MM.1S (cell line): Measurements from ENCODE around the gene PIK3R2.

Source experiments
- DNase-seq: peaks from one replicate; pipeline ENCODE4 v3.0.0-alpha.2; 2015
- H2AFZ ChIP-seq: fragments of 300-600 bp; sonication (generic); 2 replicates; pipeline ENCODE4 v1.6.0; 2016; ENCODE audit warnings: antibody characterized with exemption, low read length
- H3F3A ChIP-seq: fragments of 300-600 bp; sonication (generic); 2 replicates; pipeline ENCODE4 v1.6.1; 2016; ENCODE audit warnings: mild to moderate bottlenecking, antibody characterized with exemption, low read length, moderate library complexity, mixed read lengths; ENCODE audit not compliant: insufficient read depth
- H3K27ac ChIP-seq: fragments of 300-600 bp; sonication (generic); 2 replicates; pipeline ENCODE4 v1.5.1; 2016; ENCODE audit warnings: mild to moderate bottlenecking, low read length
- H3K27me3 ChIP-seq: fragments of 300-600 bp; sonication (generic); replicated peaks from 2 replicates; pipeline ENCODE4 v1.6.0; 2016; ENCODE audit warnings: low read length; ENCODE audit not compliant: insufficient read depth
- H3K36me3 ChIP-seq: fragments of 300-600 bp; sonication (generic); replicated peaks from 2 replicates; pipeline ENCODE4 v1.6.1; 2016; ENCODE audit warnings: mild to moderate bottlenecking, low read length, mixed read lengths; ENCODE audit not compliant: insufficient read depth
- H3K4me1 ChIP-seq: fragments of 300-600 bp; sonication (generic); 2 replicates; pipeline ENCODE4 v1.6.1; 2016; ENCODE audit warnings: low read length, mixed read lengths
- H3K4me2 ChIP-seq: fragments of 300-600 bp; sonication (generic); 2 replicates; pipeline ENCODE4 v1.6.0; 2016; ENCODE audit warnings: low read depth, low read length
- H3K4me3 ChIP-seq: fragments of 300-600 bp; sonication (generic); 2 replicates; pipeline ENCODE4 v1.5.1; 2016; ENCODE audit warnings: low read length, mixed read lengths
- H3K79me2 ChIP-seq: fragments of 300-600 bp; sonication (generic); 2 replicates; pipeline ENCODE4 v1.6.1; 2016; ENCODE audit warnings: mixed run types, low read length, mixed read lengths
- H3K9ac ChIP-seq: fragments of 300-600 bp; sonication (generic); 2 replicates; pipeline ENCODE4 v1.6.1; 2016; ENCODE audit warnings: low read length, mixed read lengths
- H3K9me2 ChIP-seq: fragments of 300-600 bp; sonication (generic); replicated peaks from 2 replicates; pipeline ENCODE4 v1.6.1; 2016; ENCODE audit warnings: mild to moderate bottlenecking, low read length, mixed read lengths; ENCODE audit not compliant: insufficient read depth
- H3K9me3 ChIP-seq: fragments of 300-600 bp; sonication (generic); replicated peaks from 2 replicates; pipeline ENCODE4 v1.6.1; 2016; ENCODE audit warnings: mild to moderate bottlenecking, low read length, mixed read lengths; ENCODE audit not compliant: insufficient read depth
- H4K20me1 ChIP-seq: fragments of 300-600 bp; sonication (generic); 2 replicates; pipeline ENCODE4 v1.6.1; 2016; ENCODE audit warnings: mild to moderate bottlenecking, low read length, moderate library complexity, mixed read lengths; ENCODE audit not compliant: insufficient read depth
- EZH2 ChIP-seq: fragments of 300-600 bp; sonication (generic); optimal IDR thresholded peaks from 2 replicates; pipeline ENCODE3; 2017; ENCODE audit warnings: low read depth, mild to moderate bottlenecking, antibody characterized with exemption, low read length, mixed read lengths
- EZH2phosphoT487 ChIP-seq: fragments of 300-600 bp; sonication (generic); IDR thresholded peaks from 2 replicates; pipeline ENCODE4 v1.6.1; 2018; ENCODE audit warnings: antibody characterized with exemption, low read length
- TF ChIP-seq, protein P1 (sequence below): fragments of 300-600 bp; sonication (generic); IDR thresholded peaks from 2 replicates; pipeline ENCODE4 v1.5.1; 2016; ENCODE audit warnings: antibody characterized with exemption, low read length, mixed read lengths

The PIK3R2 gene

DNA sequence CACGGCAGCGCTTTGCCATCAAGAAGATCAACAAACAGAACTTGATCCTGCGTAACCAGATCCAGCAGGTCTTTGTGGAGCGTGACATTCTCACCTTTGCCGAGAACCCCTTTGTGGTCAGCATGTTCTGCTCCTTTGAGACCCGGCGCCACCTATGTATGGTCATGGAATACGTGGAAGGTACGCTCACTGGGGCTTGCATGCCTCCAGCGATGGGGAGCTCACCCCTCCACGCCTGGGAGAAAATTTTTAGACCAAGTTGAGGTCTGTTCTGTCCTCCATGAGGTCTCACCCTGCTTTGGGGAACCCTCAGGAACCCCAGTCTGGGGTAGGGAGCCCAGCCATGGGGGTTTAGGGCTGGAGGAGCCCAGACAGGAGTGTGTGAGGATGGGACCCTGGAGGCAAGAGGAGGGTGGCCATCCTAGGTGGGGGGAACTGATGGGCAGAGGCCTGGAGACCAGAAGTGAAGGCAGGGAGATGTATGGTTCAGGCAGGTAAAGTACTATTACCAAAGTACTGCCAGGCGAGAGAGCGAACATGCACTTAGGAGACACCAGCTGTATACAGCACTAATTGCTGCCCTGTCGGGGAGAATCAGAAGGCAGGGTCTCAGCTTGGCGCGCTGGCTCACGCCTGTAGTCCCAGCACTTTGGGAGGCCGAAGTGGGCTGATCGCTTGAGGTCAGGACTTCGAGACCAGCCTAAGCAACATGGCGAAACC is 22.3 kb upstream of the PIK3R2 start:
- no peaks in the 10 kb centered on the region for H3K9me2 ChIP-seq
- no peak overlapping the region for H3K9ac ChIP-seq
- H4K20me1 ChIP-seq = no peaks in the 10 kb centered on the region
- H3K4me2 ChIP-seq = no peak overlapping the region
- no peaks in the 10 kb centered on the region for H3F3A ChIP-seq
- no peak for DNase-seq
- no peak overlapping the region for H2AFZ ChIP-seq
- H3K4me3 ChIP-seq = no peak overlapping the region
- no peaks in the 10 kb centered on the region for H3K4me1 ChIP-seq
- TF ChIP-seq EZH2 (no peak), EZH2phosphoT487 (no peak)
- TF ChIP-seq, protein P1, sequence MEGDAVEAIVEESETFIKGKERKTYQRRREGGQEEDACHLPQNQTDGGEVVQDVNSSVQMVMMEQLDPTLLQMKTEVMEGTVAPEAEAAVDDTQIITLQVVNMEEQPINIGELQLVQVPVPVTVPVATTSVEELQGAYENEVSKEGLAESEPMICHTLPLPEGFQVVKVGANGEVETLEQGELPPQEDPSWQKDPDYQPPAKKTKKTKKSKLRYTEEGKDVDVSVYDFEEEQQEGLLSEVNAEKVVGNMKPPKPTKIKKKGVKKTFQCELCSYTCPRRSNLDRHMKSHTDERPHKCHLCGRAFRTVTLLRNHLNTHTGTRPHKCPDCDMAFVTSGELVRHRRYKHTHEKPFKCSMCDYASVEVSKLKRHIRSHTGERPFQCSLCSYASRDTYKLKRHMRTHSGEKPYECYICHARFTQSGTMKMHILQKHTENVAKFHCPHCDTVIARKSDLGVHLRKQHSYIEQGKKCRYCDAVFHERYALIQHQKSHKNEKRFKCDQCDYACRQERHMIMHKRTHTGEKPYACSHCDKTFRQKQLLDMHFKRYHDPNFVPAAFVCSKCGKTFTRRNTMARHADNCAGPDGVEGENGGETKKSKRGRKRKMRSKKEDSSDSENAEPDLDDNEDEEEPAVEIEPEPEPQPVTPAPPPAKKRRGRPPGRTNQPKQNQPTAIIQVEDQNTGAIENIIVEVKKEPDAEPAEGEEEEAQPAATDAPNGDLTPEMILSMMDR = no peak
- H3K9me3 ChIP-seq = no peaks in the 10 kb centered on the region
- no peaks in the 10 kb centered on the region for H3K79me2 ChIP-seq
- no peak overlapping the region for H3K27ac ChIP-seq
- H3K36me3 ChIP-seq = no peaks in the 10 kb centered on the region
- H3K27me3 ChIP-seq = no peaks in the 10 kb centered on the region

DNA sequence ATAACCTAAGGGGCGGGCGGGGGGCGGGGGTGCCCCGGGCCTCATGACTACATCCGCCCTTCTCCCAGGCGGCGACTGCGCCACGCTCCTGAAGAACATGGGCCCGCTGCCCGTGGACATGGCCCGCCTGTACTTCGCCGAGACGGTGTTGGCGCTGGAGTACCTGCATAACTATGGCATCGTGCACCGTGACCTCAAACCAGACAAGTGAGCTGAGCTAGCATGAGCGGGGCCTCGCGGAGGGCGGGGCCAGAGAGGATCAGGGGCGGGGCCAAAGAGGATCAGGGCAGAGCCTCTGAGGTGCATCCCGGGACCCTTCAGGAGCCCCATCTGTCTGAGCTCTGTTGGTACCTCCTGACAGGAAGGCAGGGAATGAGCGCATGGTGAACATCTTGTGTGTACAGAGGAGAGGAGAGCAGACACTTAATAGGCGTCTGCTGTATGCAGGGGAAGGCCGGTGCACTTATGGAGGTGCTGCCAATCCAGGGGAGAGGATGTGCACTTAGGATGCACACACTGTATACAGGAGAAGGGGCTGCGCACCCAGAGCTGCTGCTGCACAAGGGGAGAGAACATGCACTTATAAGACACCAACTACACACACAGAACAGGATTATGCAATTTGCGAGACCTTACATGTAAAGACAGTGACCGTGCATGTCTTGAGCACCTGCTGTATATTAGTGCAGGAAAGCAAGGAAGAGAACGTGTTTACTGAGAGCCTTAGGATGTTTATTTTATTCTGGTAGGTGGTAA is 20.9 kb upstream of the PIK3R2 start:
- Histone ChIP-seq H3K4me3 (no peak overlapping the region), H4K20me1 (no peaks in the 10 kb centered on the region), H3K4me2 (no peak overlapping the region), H3F3A (no peaks in the 10 kb centered on the region), H3K79me2 (no peaks in the 10 kb centered on the region), H3K9me2 (no peaks in the 10 kb centered on the region), H3K4me1 (no peaks in the 10 kb centered on the region), H3K36me3 (no peaks in the 10 kb centered on the region), H3K27me3 (no peaks in the 10 kb centered on the region), H3K9me3 (no peaks in the 10 kb centered on the region), H2AFZ (no peak overlapping the region), H3K9ac (no peak overlapping the region), H3K27ac (no peak overlapping the region)
- no peak for DNase-seq
- TF ChIP-seq EZH2 (no peak), EZH2phosphoT487 (no peak)
- TF ChIP-seq, protein P1 = no peak

DNA sequence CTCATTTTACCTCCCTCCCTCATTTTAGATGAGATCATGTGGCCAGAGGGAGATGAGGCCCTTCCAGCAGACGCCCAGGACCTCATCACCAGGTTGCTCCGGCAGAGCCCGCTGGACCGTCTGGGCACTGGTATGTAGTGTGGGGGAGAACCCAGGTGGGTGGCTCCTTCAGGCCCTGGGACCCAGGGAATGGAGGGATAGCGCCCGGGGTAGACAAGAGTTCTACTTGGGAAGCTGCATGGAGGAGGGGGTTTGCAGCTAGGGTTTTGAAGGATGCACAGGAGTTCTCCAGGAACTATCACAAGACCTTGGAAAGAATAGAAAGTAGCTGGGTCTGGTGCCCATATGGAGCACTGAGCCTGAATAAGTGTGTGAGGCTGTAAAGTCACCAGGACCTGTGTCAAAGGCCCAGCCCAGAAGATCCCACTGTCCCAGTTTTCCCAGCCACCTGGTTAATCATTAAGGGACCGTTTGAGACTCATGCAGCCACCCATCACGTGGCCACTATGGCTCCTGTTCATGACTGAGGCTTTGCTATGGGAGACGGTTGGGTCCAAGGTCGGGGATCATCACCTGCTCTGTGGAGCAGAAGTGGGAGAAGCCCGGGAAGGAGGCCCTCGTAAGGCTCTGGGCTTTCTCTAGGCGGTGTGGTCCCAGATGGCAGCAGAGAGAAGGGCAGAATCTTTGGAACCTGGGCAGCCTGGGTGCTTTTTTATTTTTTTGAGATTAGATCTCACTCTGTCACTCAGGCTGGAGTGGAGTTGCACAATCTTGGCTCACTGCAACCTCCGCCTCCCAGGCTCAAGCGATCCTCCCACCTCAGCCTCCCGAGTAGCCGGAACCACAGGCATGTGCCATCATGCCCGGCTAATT is 17.0 kb upstream of the PIK3R2 start:
- no peaks in the 10 kb centered on the region for H3K9me2 ChIP-seq
- no peaks in the 10 kb centered on the region for H3K36me3 ChIP-seq
- TF ChIP-seq EZH2phosphoT487 = no peak
- TF ChIP-seq, protein P1 = no peak
- no peak for TF ChIP-seq EZH2
- no peak overlapping the region for H2AFZ ChIP-seq
- no peak for DNase-seq
- H3K9me3 ChIP-seq = no peaks in the 10 kb centered on the region
- no peaks in the 10 kb centered on the region for H4K20me1 ChIP-seq
- H3K4me1 ChIP-seq = no peaks in the 10 kb centered on the region
- no peak overlapping the region for H3K27ac ChIP-seq
- no peak overlapping the region for H3K4me2 ChIP-seq
- H3K9ac ChIP-seq = no peak overlapping the region
- H3K79me2 ChIP-seq = no peaks in the 10 kb centered on the region
- no peaks in the 10 kb centered on the region for H3K27me3 ChIP-seq
- H3F3A ChIP-seq = no peaks in the 10 kb centered on the region
- H3K4me3 ChIP-seq = no peak overlapping the region
